GM23338 (cell line): ENCODE measurements around the gene KCNK1.

Experiments
- CREB1 ChIP-seq: fragments of 250-450 bp; sonication (Bioruptor Pico); IDR thresholded peaks from 2 replicates; pipeline ENCODE4 v1.5.0; 2020; ENCODE audit warnings: low read depth, mild to moderate bottlenecking, moderate library complexity
- CTCF ChIP-seq, 2 experiments: fragments of 200-600 bp in 1 of 2; sonication (generic) in 1 of 2; conservative IDR thresholded peaks; 2 replicates each; pipeline versions ENCODE4 v1.5.1 to v1.6.1; 2016 to 2017; ENCODE audit warnings: antibody characterized with exemption in 2 of 2, low read depth in 2 of 2, mild to moderate bottlenecking in 2 of 2, moderate library complexity in 1 of 2
- ETS1 ChIP-seq: IDR thresholded peaks from 2 replicates; pipeline ENCODE4 v1.6.1; 2016; ENCODE audit warnings: antibody characterized with exemption
- EZH2 ChIP-seq: fragments of 200-600 bp; sonication (generic); IDR thresholded peaks from one replicate; pipeline ENCODE4 v1.8.0; 2017; ENCODE audit warnings: antibody characterized with exemption, mild to moderate bottlenecking, low read depth; ENCODE audit not compliant: unreplicated experiment
- EZH2phosphoT487 ChIP-seq: fragments of 200-600 bp; sonication (generic); IDR thresholded peaks from one replicate; pipeline ENCODE4 v1.8.1; 2018; ENCODE audit warnings: antibody characterized with exemption; ENCODE audit not compliant: unreplicated experiment
- JUNB ChIP-seq: IDR thresholded peaks from one replicate; pipeline ENCODE4 v1.6.1; 2016; ENCODE audit warnings: antibody characterized with exemption; ENCODE audit not compliant: unreplicated experiment
- NANOG ChIP-seq: IDR thresholded peaks from 2 replicates; pipeline ENCODE4 v1.6.1; 2016; ENCODE audit warnings: antibody characterized with exemption, borderline replicate concordance
- POLR2AphosphoS5 ChIP-seq: IDR thresholded peaks from 2 replicates; pipeline ENCODE4 v1.6.1; 2016; ENCODE audit warnings: antibody characterized with exemption, low read depth
- REST ChIP-seq: IDR thresholded peaks from one replicate; pipeline ENCODE4 v1.6.1; 2018; ENCODE audit warnings: antibody characterized with exemption; ENCODE audit not compliant: unreplicated experiment
- STAT1 ChIP-seq: IDR thresholded peaks from one replicate; pipeline ENCODE4 v1.6.1; 2016; ENCODE audit warnings: antibody characterized with exemption; ENCODE audit not compliant: unreplicated experiment
- ZNF331 ChIP-seq: fragments of 250-450 bp; sonication (Bioruptor Pico); IDR thresholded peaks from 2 replicates; pipeline ENCODE4 v1.5.0; 2020; ENCODE audit warnings: low read depth, mild to moderate bottlenecking, moderate library complexity

GRCh38 chr1:233652526-233652925 is 38.6 kb downstream of the KCNK1 start:
- TF ChIP-seq CTCF (conservative IDR thresholded peaks at IDR 0.05; ENCODE audit: low read depth in 2 of 2) (no peak), EZH2 (no peak), ETS1 (no peak), POLR2AphosphoS5 (no peak), STAT1 (no peak), JUNB (no peak), REST (no peak), NANOG (no peak), ZNF331 (CRISPR knock-in tag) (no peak), EZH2phosphoT487 (no peak), CREB1 (CRISPR knock-in tag) (no peak)
